Natural killer cell (primary cell): ENCODE results near the gene RAPGEF5. TPM values are rescaled to one million over a fixed set of nuclear protein-coding genes. Genes with fewer than 3 reads are reported as not detected.

Source experiments
- ATAC-seq, 3 donors: fragments of 150-1000 bp in 2 of 3; fragments of 200-7000 bp in 1 of 3; cut with Tn5 transposase; 1 replicate in 1 of 3; 2 replicates in 2 of 3; pipeline ENCODE4 v1.10.0; 2021; ENCODE audit warnings: mild to moderate bottlenecking in 2 of 3, moderate library complexity in 2 of 3
- DNase-seq, 2 donors: peaks; one replicate each; pipeline versions ENCODE4 v3.0.0 to v3.0.0-alpha.2; 2013 to 2021; ENCODE audit warnings: mixed read lengths in 1 of 2
- H3K27ac ChIP-seq: one replicate; pipeline ENCODE4 v1.5.1; 2013; ENCODE audit warnings: mild to moderate bottlenecking, low read length
- H3K27me3 ChIP-seq: one replicate; pipeline ENCODE4 v1.6.1; 2013; ENCODE audit warnings: low read length; ENCODE audit not compliant: control insufficient read depth, insufficient read depth
- H3K36me3 ChIP-seq: one replicate; pipeline ENCODE4 v1.6.1; 2013; ENCODE audit warnings: low read length; ENCODE audit not compliant: control insufficient read depth, insufficient read depth
- H3K4me1 ChIP-seq: one replicate; pipeline ENCODE4 v1.6.1; 2013; ENCODE audit warnings: low read length; ENCODE audit not compliant: control insufficient read depth, insufficient read depth
- H3K4me3 ChIP-seq: one replicate; pipeline ENCODE4 v1.5.1; 2013; ENCODE audit warnings: low read length
- H3K9me3 ChIP-seq: one replicate; pipeline ENCODE4 v1.6.1; 2013; ENCODE audit warnings: low read length; ENCODE audit not compliant: control insufficient read depth, insufficient read depth
- H3K27ac Mint-ChIP-seq, 2 donors: one replicate each; pipeline ENCODE4 v1.8.0; 2022; ENCODE audit warnings: mild to moderate bottlenecking in 2 of 2, mixed read lengths in 2 of 2, moderate library complexity in 1 of 2
- H3K27me3 Mint-ChIP-seq, 2 donors: one replicate each; pipeline ENCODE4 v1.8.0; 2022; ENCODE audit warnings: low read depth in 2 of 2, mixed read lengths in 2 of 2
- H3K36me3 Mint-ChIP-seq: one replicate; pipeline ENCODE4 v1.8.0; 2022; ENCODE audit warnings: mixed read lengths
- H3K4me1 Mint-ChIP-seq, 2 donors: one replicate each; pipeline ENCODE4 v1.8.0; 2022; ENCODE audit warnings: mixed read lengths in 2 of 2
- H3K4me3 Mint-ChIP-seq: one replicate; pipeline ENCODE4 v1.8.0; 2022; ENCODE audit warnings: mild to moderate bottlenecking, moderate library complexity, mixed read lengths
- H3K9me3 Mint-ChIP-seq, 2 donors: one replicate each; pipeline ENCODE4 v1.8.0; 2022; ENCODE audit warnings: mixed read lengths in 2 of 2
- CTCF ChIP-seq: fragments of 200-600 bp; IDR thresholded peaks from one replicate; pipeline ENCODE4 v1.8.0; 2022; ENCODE audit warnings: antibody characterized with exemption
- WGBS: methylation state at CpG from one replicate; pipeline ENCODE4 v1.1.7; 2013; ENCODE audit warnings: missing lambda C conversion rate; ENCODE audit not compliant: insufficient coverage; 5-methylcytosine and 5-hydroxymethylcytosine counted together
- intact Hi-C: fragments of 100-400 bp; cut with micrococcal nuclease; formaldehyde crosslinking; loops from one replicate; pipeline ENCODE4 v1.14.2; 2022
- total RNA-seq, 4 donors: library from RNA; stranded (reverse); fragments of 120-200 nt in 1 of 4; gene quantifications; one replicate each; pipeline versions ENCODE4 v1.2.3 to v1.2.4, GENCODE V29; 2013 to 2022

Gene RAPGEF5
- total RNA-seq, 3 donors from 2014 or later (not counting 1 experiment from before 2014, with no cell fraction given): 0.26 to 0.33 TPM; not detected in 1

GRCh38 chr7:22195397-22196172, 161.4 kb downstream of the RAPGEF5 start:
- no peaks in the 10 kb centered on the region for H3K27me3 ChIP-seq
- no peaks in the 10 kb centered on the region for H3K36me3 ChIP-seq
- Mint-ChIP-seq H3K9me3 (no peaks in the 10 kb centered on the region), H3K36me3 (no peaks in the 10 kb centered on the region), H3K4me3 (no peak overlapping the region), H3K4me1 (no peaks in the 10 kb centered on the region), H3K27me3 (peaks cover 0 to 3% of the 10 kb centered on the region in 2 donors), H3K27ac (no peak overlapping the region)
- DNase-seq (no peak), ATAC-seq (no peak)
- H3K27ac ChIP-seq: no peak overlapping the region
- no peak overlapping the region for H3K4me3 ChIP-seq
- intact Hi-C loops: no loop called here
- TF ChIP-seq CTCF: no peak
- H3K9me3 ChIP-seq: no peaks in the 10 kb centered on the region
- WGBS: 91% methylated on average over 6 of the region's 9 CpGs
- H3K4me1 ChIP-seq: no peaks in the 10 kb centered on the region

- Histone ChIP-seq H3K4me1 (no peaks in the 10 kb centered on the region), H3K27me3 (no peaks in the 10 kb centered on the region), H3K9me3 (no peaks in the 10 kb centered on the region), H3K27ac (no peak overlapping the region), H3K4me3 (no peak overlapping the region), H3K36me3 (no peaks in the 10 kb centered on the region)
- no peaks in the 10 kb centered on the region for H3K36me3 Mint-ChIP-seq
- WGBS: 88% methylated on average over 10 of the region's 10 CpGs
- H3K9me3 Mint-ChIP-seq: no peaks in the 10 kb centered on the region
- intact Hi-C loops: no loop called here
- DNase-seq: no peak
- ATAC-seq: no peak
- no peak for TF ChIP-seq CTCF
- peaks cover 0 to 3% of the 10 kb centered on the region in 2 donors for H3K27me3 Mint-ChIP-seq
- no peaks in the 10 kb centered on the region for H3K4me1 Mint-ChIP-seq
- no peak overlapping the region for H3K27ac Mint-ChIP-seq
- no peak overlapping the region for H3K4me3 Mint-ChIP-seq
Observed at GRCh38 chr7:22194658-22195273, 162.2 kb downstream of the RAPGEF5 start.

- Histone ChIP-seq H3K4me1 (no peaks in the 10 kb centered on the region), H3K9me3 (no peaks in the 10 kb centered on the region), H3K27me3 (no peaks in the 10 kb centered on the region), H3K27ac (no peak overlapping the region), H3K36me3 (no peaks in the 10 kb centered on the region), H3K4me3 (no peak overlapping the region)
- 91% methylated on average over 21 of the region's 21 CpGs for WGBS
- ATAC-seq (no peak), DNase-seq (no peak)
- Mint-ChIP-seq H3K27ac (no peak overlapping the region), H3K4me1 (no peaks in the 10 kb centered on the region), H3K27me3 (peaks cover 0 to 3% of the 10 kb centered on the region in 2 donors), H3K36me3 (no peaks in the 10 kb centered on the region), H3K4me3 (no peak overlapping the region), H3K9me3 (no peaks in the 10 kb centered on the region)
- intact Hi-C loops: no loop called here
- no peak for TF ChIP-seq CTCF
Observed at GRCh38 chr7:22193450-22193983, 163.4 kb downstream of the RAPGEF5 start.
